ENCODE measurements around the gene GPRASP2.
A peak's percentile ranks its signal among the peaks of the same experiment; 100 is the strongest.
"Not testable (repeated sequence)": the region's sequence is repeated elsewhere in the genome, so short reads cannot be mapped to it uniquely, and the experiment has no call there.

The GPRASP2 gene

DNA sequence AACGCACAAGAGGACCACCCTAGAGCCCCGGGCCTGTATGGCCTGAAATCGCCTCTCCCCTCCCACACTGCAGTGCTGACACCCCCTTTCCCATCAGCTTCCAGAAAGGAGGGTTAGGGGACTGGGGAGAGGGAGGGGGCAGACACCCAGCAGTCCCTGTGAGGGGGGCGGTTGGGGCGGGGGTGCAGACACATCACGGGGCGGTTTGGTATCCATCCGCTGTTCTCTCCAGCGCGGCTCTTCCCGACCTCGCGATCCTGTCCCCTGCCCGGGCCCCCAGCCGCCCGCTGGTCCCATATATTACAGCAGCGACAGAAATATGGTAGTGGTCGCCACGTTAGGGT is 404 bp upstream of the GPRASP2 start:
- Histone ChIP-seq H3K27me3 (ENCODE audit: insufficient read depth, low read length) (no peaks in the 10 kb centered on the region), H3K27ac (ENCODE audit: low read depth, low read length) (no peak overlapping the region), H3K36me3 (ENCODE audit: insufficient read depth, low read length) (no peaks in the 10 kb centered on the region), H3K4me3 (ENCODE audit: low read depth, low read length) (peak overlapping the region; percentile 87), H3K79me2 (ENCODE audit: control insufficient read depth, insufficient read depth, low read length, unreplicated experiment) (no peaks in the 10 kb centered on the region), H2AFZ (ENCODE audit: low read length, unreplicated experiment) (no peak overlapping the region), H3K4me1 (ENCODE audit: control insufficient read depth, insufficient read depth, low read length, unreplicated experiment) (no peaks in the 10 kb centered on the region)

DNA sequence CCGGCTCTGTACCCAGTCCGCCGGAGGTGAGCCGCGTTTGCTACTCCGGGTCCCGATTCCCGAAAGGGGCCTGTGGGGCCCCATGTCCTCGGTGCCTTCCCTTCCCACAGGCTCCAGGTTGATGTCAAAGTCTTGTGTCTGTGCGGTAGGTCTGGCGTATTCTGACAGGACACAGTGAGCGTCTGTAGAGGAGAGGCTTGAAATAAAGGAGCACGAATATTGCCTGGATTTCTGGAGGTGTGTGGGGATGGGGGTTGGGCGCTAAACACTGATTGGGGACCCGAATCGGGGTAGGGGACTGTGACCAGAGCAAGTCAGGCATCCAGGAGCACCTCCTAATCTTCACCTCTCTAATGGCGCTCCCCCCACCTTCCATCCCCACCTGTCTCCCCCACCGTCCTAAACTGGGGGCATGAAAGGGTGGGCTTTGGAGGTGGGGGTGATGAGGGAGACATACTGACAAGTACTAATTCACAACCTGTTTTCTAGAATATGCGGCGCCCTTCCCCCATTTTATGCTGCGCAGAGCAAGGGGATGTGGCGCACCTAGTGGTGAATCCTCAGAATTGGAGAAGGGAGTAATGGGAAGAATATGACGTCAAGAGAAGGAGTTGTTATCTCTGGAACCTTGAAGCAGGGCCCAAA is 855 bp downstream of the GPRASP2 start:
- Histone ChIP-seq H3K4me3 (ENCODE audit: low read depth, low read length) (peak overlapping the region; percentile 87), H3K27ac (ENCODE audit: low read depth, low read length) (no peak overlapping the region), H3K27me3 (ENCODE audit: insufficient read depth, low read length) (no peaks in the 10 kb centered on the region), H3K79me2 (ENCODE audit: control insufficient read depth, insufficient read depth, low read length, unreplicated experiment) (no peaks in the 10 kb centered on the region), H2AFZ (ENCODE audit: low read length, unreplicated experiment) (peak overlapping the region; percentile 81), H3K4me1 (ENCODE audit: control insufficient read depth, insufficient read depth, low read length, unreplicated experiment) (no peaks in the 10 kb centered on the region), H3K36me3 (ENCODE audit: insufficient read depth, low read length) (no peaks in the 10 kb centered on the region)

DNA sequence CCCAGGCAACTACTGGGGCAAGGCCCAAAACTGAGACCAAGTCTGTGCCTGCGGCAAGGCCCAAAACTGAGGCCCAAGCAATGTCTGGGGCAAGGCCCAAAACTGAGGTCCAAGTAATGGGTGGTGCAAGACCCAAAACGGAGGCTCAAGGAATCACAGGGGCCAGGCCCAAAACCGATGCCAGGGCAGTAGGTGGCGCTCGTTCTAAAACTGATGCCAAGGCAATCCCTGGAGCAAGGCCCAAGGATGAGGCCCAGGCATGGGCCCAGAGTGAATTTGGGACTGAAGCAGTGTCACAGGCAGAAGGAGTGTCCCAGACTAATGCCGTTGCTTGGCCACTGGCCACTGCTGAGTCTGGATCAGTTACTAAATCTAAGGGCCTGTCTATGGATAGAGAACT is 2.7 kb downstream of the GPRASP2 start:
- H3K4me1 ChIP-seq (ENCODE audit: control insufficient read depth, insufficient read depth, low read length, unreplicated experiment): no peaks in the 10 kb centered on the region
- H2AFZ ChIP-seq (ENCODE audit: low read length, unreplicated experiment): no peak overlapping the region
- no peaks in the 10 kb centered on the region for H3K36me3 ChIP-seq (ENCODE audit: insufficient read depth, low read length)
- no peaks in the 10 kb centered on the region for H3K79me2 ChIP-seq (ENCODE audit: control insufficient read depth, insufficient read depth, low read length, unreplicated experiment)
- no peak overlapping the region for H3K27ac ChIP-seq (ENCODE audit: low read depth, low read length)
- H3K4me3 ChIP-seq (ENCODE audit: low read depth, low read length): no peak overlapping the region
- H3K27me3 ChIP-seq (ENCODE audit: insufficient read depth, low read length): no peaks in the 10 kb centered on the region

DNA sequence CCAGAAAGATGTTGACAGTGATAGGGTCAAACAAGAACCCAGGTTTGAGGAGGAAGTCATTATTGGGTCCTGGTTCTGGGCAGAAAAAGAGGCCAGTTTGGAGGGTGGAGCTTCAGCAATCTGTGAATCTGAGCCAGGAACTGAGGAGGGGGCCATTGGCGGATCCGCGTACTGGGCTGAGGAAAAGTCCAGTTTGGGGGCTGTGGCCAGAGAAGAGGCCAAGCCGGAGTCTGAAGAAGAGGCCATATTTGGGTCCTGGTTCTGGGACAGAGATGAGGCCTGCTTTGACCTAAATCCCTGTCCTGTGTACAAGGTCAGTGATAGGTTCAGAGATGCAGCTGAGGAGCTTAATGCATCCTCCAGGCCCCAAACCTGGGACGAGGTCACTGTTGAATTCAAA is 3.7 kb downstream of the GPRASP2 start:
- Histone ChIP-seq H2AFZ (ENCODE audit: low read length, unreplicated experiment) (no peak overlapping the region), H3K36me3 (ENCODE audit: insufficient read depth, low read length) (no peaks in the 10 kb centered on the region), H3K27ac (ENCODE audit: low read depth, low read length) (no peak overlapping the region), H3K4me3 (ENCODE audit: low read depth, low read length) (no peak overlapping the region), H3K4me1 (ENCODE audit: control insufficient read depth, insufficient read depth, low read length, unreplicated experiment) (no peaks in the 10 kb centered on the region), H3K27me3 (ENCODE audit: insufficient read depth, low read length) (no peaks in the 10 kb centered on the region), H3K79me2 (ENCODE audit: control insufficient read depth, insufficient read depth, low read length, unreplicated experiment) (no peaks in the 10 kb centered on the region)

DNA sequence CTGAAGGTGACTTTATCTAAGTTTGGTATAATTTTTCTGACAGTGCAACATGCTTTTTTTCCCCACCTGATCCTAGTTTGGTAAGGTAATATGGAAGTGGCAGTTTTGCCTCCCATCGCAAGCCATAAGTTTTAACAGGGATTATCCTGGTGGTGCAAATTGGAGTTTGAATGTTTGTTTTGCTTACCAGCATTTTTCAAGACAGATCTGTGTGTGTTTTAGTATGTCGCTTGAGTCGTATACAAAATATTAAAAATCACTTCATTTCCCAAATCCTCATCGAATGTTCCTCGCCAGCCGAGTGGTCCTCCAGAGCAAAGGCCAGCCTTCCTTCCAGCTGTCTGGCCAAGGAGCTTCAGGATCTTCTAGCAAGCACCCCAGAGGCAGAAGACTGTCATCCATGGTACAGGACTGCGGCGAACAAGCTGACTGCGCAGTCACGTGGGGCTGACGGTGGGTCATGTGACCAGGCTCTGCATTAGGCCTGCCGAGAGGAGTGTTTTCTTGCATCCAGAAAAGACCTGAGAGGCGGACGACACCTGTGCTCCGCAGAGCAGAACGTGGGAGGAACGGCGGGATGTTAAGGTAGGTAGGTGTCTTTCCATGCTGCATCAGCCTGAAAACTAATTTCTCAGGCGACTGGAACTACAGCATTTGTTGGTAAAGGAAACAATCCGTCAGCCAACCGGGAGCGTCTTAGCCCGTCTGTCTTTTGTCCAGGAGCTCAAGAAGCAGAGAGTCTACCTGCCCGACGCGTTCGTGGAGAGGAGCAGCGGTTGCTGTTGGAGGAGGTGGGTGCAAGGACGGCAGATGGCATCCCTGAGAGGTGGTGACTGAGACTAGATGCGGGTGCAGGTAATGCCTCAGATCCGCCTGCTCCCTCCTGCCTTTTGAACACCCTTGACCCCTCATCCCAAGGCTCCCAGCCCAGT is 8.3 kb downstream of the GPRASP2 start, which contains the start of gene GPRASP3:
GPRASP3 (plus strand) TSS at position 507 of the 932 bp plus-strand sequence. CDS start 28,253 bp downstream, outside the sequence.
- Histone ChIP-seq H3K4me1 (ENCODE audit: control insufficient read depth, insufficient read depth, low read length, unreplicated experiment) (no peaks in the 10 kb centered on the region), H3K27me3 (ENCODE audit: insufficient read depth, low read length) (no peaks in the 10 kb centered on the region), H2AFZ (ENCODE audit: low read length, unreplicated experiment) (peak within 1 kb of the TSS; percentile 62), H3K27ac (ENCODE audit: low read depth, low read length) (no peak within 1 kb of the TSS), H3K79me2 (ENCODE audit: control insufficient read depth, insufficient read depth, low read length, unreplicated experiment) (no peaks in the 10 kb centered on the region), H3K4me3 (ENCODE audit: low read depth, low read length) (peak within 1 kb of the TSS; percentile 74), H3K36me3 (ENCODE audit: insufficient read depth, low read length) (no peaks in the 10 kb centered on the region)

DNA sequence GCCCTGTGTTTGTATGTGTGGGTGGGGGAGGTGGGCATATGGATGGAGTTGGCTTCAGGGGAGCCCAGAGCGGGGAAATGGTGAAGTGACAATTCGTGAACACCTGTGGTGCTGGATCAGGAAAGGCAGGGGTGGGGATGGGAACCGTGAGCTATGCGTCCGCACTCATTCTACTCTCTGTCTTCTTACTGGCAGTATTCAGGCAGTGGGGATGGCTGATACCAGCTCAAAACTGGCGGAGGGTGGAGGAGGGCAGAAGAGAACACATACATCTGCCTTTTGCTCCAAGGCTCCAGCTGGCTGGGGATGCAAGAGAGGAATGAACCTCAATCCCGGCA is 8.9 kb downstream of the GPRASP2 start:
- not testable (repeated sequence) for H3K36me3 ChIP-seq (ENCODE audit: insufficient read depth, low read length); H3K4me1 ChIP-seq (ENCODE audit: control insufficient read depth, insufficient read depth, low read length, unreplicated experiment); H3K79me2 ChIP-seq (ENCODE audit: control insufficient read depth, insufficient read depth, low read length, unreplicated experiment); H3K27me3 ChIP-seq (ENCODE audit: insufficient read depth, low read length); H3K27ac ChIP-seq (ENCODE audit: low read depth, low read length)
- H2AFZ ChIP-seq (ENCODE audit: low read length, unreplicated experiment): peak overlapping the region; percentile 62
- peak overlapping the region; percentile 74 for H3K4me3 ChIP-seq (ENCODE audit: low read depth, low read length)

DNA sequence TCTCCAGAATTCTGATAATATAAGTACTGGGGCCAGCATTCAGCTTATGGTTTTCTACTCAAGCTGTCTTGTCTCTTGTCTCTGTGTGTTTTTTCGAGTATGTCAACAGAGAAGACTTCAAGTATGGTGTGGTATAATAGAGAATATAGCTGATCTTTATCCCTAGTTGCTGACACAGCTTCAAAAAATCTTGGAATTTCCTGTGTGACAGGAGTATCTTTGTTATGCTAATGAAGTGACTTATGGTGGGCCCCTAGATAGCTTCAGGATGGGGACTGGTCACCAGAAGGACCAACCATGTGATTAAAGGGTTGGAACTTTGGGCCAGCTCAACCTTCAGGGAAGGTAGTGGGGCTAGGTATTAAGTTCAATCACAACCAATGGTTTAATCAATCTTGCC is 11.2 kb downstream of the GPRASP2 start:
- H2AFZ ChIP-seq (ENCODE audit: low read length, unreplicated experiment): no peak overlapping the region
- no peak overlapping the region for H3K4me3 ChIP-seq (ENCODE audit: low read depth, low read length)
- no peaks in the 10 kb centered on the region for H3K27me3 ChIP-seq (ENCODE audit: insufficient read depth, low read length)
- H3K27ac ChIP-seq (ENCODE audit: low read depth, low read length): no peak overlapping the region
- no peaks in the 10 kb centered on the region for H3K79me2 ChIP-seq (ENCODE audit: control insufficient read depth, insufficient read depth, low read length, unreplicated experiment)
- no peaks in the 10 kb centered on the region for H3K36me3 ChIP-seq (ENCODE audit: insufficient read depth, low read length)
- H3K4me1 ChIP-seq (ENCODE audit: control insufficient read depth, insufficient read depth, low read length, unreplicated experiment): no peaks in the 10 kb centered on the region

DNA sequence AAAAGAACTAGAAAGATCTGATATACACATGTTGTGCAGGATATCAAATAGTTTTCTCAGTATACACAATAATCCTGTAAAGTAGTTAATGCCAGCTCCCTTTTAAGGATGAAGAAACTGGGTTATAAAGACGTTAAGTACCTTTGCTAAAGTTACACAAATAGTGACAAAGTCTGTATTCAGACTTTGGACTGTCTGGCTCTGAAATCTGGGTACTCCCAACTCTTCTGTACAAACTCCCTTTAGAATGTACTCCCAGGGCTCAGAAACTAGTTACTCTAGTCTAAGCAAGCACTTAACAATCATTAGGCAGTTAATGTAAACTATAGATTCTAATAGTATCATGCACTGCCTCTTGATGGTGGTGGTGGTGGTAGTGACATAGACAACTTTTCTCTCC is 15.5 kb downstream of the GPRASP2 start:
- no peak overlapping the region for H2AFZ ChIP-seq (ENCODE audit: low read length, unreplicated experiment)
- no peaks in the 10 kb centered on the region for H3K79me2 ChIP-seq (ENCODE audit: control insufficient read depth, insufficient read depth, low read length, unreplicated experiment)
- no peaks in the 10 kb centered on the region for H3K36me3 ChIP-seq (ENCODE audit: insufficient read depth, low read length)
- no peak overlapping the region for H3K4me3 ChIP-seq (ENCODE audit: low read depth, low read length)
- no peak overlapping the region for H3K27ac ChIP-seq (ENCODE audit: low read depth, low read length)
- no peaks in the 10 kb centered on the region for H3K27me3 ChIP-seq (ENCODE audit: insufficient read depth, low read length)
- H3K4me1 ChIP-seq (ENCODE audit: control insufficient read depth, insufficient read depth, low read length, unreplicated experiment): no peaks in the 10 kb centered on the region

DNA sequence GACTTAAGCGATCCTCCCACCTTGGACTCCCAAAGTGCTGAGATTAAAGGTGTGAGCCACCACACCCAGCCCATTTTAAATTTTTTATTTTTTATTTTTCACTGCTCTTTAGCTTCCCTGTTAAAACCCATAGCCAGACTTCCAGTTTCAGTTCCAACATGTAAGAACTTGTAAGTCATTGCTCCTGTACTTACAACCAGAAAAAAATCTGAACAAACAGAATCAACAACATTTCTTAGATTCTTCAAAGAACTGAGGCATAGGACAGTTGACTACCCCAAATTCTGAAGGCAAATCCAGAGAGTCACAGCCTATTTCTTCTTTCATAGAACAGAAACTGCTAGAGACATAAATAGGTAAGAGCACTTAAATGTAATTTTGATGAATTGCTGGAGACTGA is 16.4 kb downstream of the GPRASP2 start:
- Histone ChIP-seq H3K27ac (ENCODE audit: low read depth, low read length) (no peak overlapping the region), H3K36me3 (ENCODE audit: insufficient read depth, low read length) (no peaks in the 10 kb centered on the region), H3K79me2 (ENCODE audit: control insufficient read depth, insufficient read depth, low read length, unreplicated experiment) (no peaks in the 10 kb centered on the region), H3K27me3 (ENCODE audit: insufficient read depth, low read length) (no peaks in the 10 kb centered on the region), H3K4me1 (ENCODE audit: control insufficient read depth, insufficient read depth, low read length, unreplicated experiment) (no peaks in the 10 kb centered on the region), H2AFZ (ENCODE audit: low read length, unreplicated experiment) (no peak overlapping the region), H3K4me3 (ENCODE audit: low read depth, low read length) (no peak overlapping the region)

DNA sequence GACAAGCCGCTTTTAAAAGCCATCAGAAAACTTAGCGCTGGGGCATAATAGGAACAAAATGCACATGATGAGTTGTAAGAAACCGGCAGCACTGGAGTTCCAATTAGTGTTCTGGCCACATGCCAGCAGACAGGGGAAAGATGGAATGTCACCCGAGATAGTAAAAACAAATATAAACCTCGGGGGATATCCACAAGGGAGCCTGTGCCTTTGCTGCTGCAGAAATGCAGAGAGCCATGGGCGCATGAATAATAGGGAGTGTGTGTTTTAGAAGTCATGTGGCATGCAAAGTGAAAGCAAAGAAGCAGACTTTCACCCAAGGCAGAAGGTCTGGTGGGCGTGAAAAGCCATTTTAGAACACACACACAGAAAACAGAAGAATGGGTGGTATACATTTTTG is 27.4 kb downstream of the GPRASP2 start:
- Histone ChIP-seq H3K27ac (ENCODE audit: low read depth, low read length) (no peak overlapping the region), H2AFZ (ENCODE audit: low read length, unreplicated experiment) (no peak overlapping the region), H3K4me3 (ENCODE audit: low read depth, low read length) (no peak overlapping the region), H3K36me3 (ENCODE audit: insufficient read depth, low read length) (no peaks in the 10 kb centered on the region), H3K79me2 (ENCODE audit: control insufficient read depth, insufficient read depth, low read length, unreplicated experiment) (no peaks in the 10 kb centered on the region), H3K27me3 (ENCODE audit: insufficient read depth, low read length) (no peaks in the 10 kb centered on the region), H3K4me1 (ENCODE audit: control insufficient read depth, insufficient read depth, low read length, unreplicated experiment) (no peaks in the 10 kb centered on the region)

DNA sequence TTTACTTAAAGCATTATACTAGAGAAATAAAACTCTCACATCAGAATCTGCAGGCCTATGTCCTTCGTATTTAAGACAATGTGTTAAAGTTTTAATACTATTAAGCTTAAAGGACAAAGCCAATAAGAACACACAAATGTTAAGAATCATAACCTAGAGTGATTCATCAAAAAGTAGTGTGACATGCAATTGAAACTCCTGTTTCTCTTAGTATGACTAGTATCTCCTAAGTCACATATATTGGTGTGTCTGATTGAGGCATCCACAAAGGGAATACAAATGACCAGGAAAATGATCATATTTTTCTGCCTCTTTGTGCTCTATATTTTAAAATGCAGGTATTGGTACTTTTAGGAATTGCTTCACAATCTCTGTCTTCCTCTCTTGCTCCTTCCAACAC is 32.1 kb downstream of the GPRASP2 start:
- Histone ChIP-seq H3K27ac (ENCODE audit: low read depth, low read length) (no peak overlapping the region), H3K4me3 (ENCODE audit: low read depth, low read length) (no peak overlapping the region), H3K79me2 (ENCODE audit: control insufficient read depth, insufficient read depth, low read length, unreplicated experiment) (peaks cover 2% of the 10 kb centered on the region), H2AFZ (ENCODE audit: low read length, unreplicated experiment) (no peak overlapping the region), H3K36me3 (ENCODE audit: insufficient read depth, low read length) (no peaks in the 10 kb centered on the region), H3K27me3 (ENCODE audit: insufficient read depth, low read length) (no peaks in the 10 kb centered on the region), H3K4me1 (ENCODE audit: control insufficient read depth, insufficient read depth, low read length, unreplicated experiment) (no peaks in the 10 kb centered on the region)

Measured in ACC112 (cell line).